ENCODE data around the gene KIRREL1. TPM values are rescaled to one million over a fixed set of nuclear protein-coding genes. Genes with fewer than 3 reads are reported as not detected.

Gene KIRREL1
- total RNA-seq, 1 experiment from 2014 or later, result 45.4 TPM

DNA sequence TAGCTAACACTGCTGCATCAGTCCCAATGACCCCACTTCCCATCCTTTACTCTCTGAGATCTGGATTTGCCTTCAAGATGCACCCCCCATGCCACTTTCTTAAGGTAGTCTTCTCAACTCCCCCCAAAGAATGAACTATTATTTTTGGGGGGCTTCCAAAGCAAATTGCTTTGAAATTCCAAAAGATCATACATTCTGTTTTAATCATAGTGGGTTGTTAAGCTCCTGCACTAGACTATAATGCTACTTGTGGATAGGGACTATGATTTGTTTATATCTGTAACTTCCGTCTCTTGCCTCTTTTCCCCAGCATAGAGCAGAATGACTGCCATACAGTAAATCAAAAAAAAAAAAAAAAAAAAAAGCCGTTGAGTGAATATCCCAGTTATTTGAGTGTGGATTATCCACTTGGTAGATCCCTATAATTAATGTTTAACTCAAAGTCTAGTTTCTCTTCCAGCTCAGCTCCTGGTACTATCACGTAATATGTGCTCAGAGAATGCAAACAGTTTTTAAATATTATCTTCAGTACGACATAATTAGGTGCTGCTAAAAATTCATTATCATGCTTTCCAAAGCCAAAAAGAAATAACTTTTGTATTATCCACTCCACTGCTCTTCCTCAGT lies 26.9 kb downstream of the KIRREL1 start:
- Histone ChIP-seq H3K4me1 (peaks cover 61% of the 10 kb centered on the region), H3K27me3 (replicated peaks; ENCODE audit: control insufficient read depth, insufficient read depth, low read length) (no peaks in the 10 kb centered on the region), H3K4me3 (ENCODE audit: low read depth, low read length) (no peak overlapping the region), H3K9me3 (no peaks in the 10 kb centered on the region), H3K36me3 (ENCODE audit: control insufficient read depth, insufficient read depth, low read length) (no peaks in the 10 kb centered on the region)
- TF ChIP-seq, protein P1, sequence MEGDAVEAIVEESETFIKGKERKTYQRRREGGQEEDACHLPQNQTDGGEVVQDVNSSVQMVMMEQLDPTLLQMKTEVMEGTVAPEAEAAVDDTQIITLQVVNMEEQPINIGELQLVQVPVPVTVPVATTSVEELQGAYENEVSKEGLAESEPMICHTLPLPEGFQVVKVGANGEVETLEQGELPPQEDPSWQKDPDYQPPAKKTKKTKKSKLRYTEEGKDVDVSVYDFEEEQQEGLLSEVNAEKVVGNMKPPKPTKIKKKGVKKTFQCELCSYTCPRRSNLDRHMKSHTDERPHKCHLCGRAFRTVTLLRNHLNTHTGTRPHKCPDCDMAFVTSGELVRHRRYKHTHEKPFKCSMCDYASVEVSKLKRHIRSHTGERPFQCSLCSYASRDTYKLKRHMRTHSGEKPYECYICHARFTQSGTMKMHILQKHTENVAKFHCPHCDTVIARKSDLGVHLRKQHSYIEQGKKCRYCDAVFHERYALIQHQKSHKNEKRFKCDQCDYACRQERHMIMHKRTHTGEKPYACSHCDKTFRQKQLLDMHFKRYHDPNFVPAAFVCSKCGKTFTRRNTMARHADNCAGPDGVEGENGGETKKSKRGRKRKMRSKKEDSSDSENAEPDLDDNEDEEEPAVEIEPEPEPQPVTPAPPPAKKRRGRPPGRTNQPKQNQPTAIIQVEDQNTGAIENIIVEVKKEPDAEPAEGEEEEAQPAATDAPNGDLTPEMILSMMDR (IDR thresholded peaks at IDR 0.05; ENCODE audit: insufficient read depth in 1 of 2, low read depth in 1 of 2, low read length in 1 of 2, severe bottlenecking in 1 of 2, unreplicated experiment in 1 of 2), result no peak
- Mint-ChIP-seq H3K4me1 (ENCODE audit: low read depth, unreplicated experiment) (peaks cover 52% of the 10 kb centered on the region), H3K36me3 (ENCODE audit: insufficient read depth, unreplicated experiment) (no peaks in the 10 kb centered on the region), H3K9me3 (ENCODE audit: unreplicated experiment) (no peaks in the 10 kb centered on the region), H3K4me3 (ENCODE audit: unreplicated experiment) (peak overlapping the region; percentile 21), H3K27ac (ENCODE audit: unreplicated experiment) (peak overlapping the region; percentile 79), H3K27me3 (ENCODE audit: insufficient read depth, unreplicated experiment) (no peaks in the 10 kb centered on the region)
- ChIA-PET CTCF (interaction anchor here (0.6 to 1.9 kb wide), 5 partner anchors 18 to 102 kb away, joined by 3 to 17 read pairs (median 3); partner anchors contain the start of gene KIRREL1), POLR2A (interaction anchor here (1.1 kb wide), 2 partner anchors 9 to 18 kb away, joined by 3 to 6 read pairs; no protein-coding TSS in a partner anchor)
- no TSS peak for BruUV-seq (replicated peaks)
- DNase-seq, result no peak
- intact Hi-C loops (cut with micrococcal nuclease; ENCODE audit: unreplicated experiment), result no loop called here

DNA sequence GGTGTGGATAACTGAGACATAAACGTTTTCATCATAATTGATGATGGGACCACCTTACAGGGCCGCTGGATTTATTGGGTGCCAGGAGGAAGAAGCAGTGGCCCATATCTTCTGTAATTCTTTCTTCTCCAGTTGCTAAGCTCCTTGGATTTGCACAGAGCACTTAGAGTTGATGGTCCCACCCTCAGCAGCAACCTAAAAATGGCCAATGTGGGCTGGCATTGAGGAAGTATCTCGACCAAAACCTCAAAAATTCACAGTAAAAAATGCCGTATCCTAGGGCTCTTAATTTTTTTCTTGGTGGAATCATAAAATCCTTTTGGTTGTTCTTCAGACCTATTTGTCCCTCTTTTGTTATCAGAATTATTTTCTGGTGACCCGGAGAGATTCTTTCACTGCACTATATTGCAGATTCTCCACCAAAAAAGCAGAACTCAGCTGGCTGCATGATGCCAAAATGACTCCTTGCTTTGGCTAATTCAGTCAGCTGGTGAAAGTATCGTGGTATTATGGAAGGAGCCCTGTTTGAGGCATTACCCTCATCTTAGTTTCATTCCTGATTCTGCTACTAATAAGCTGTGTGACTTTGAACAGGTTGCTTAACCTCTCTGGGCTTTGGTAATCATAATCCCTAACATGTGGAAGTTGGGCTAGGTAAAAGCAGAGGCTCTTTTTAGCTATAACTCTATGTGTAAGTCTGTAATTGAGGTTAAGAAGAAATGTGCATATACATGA lies 27.6 kb downstream of the KIRREL1 start:
- H3K9me3 Mint-ChIP-seq (ENCODE audit: unreplicated experiment), result no peaks in the 10 kb centered on the region
- H3K27me3 Mint-ChIP-seq (ENCODE audit: insufficient read depth, unreplicated experiment), result no peaks in the 10 kb centered on the region
- Histone ChIP-seq H3K36me3 (ENCODE audit: control insufficient read depth, insufficient read depth, low read length) (no peaks in the 10 kb centered on the region), H3K4me3 (ENCODE audit: low read depth, low read length) (no peak overlapping the region), H3K4me1 (peaks cover 54% of the 10 kb centered on the region), H3K27me3 (replicated peaks; ENCODE audit: control insufficient read depth, insufficient read depth, low read length) (no peaks in the 10 kb centered on the region), H3K9me3 (no peaks in the 10 kb centered on the region)
- BruUV-seq (replicated peaks), result no TSS peak
- POLR2A ChIA-PET, result no interaction called here
- peaks cover 50% of the 10 kb centered on the region for H3K4me1 Mint-ChIP-seq (ENCODE audit: low read depth, unreplicated experiment)
- CTCF ChIA-PET, result interaction anchor here (0.6 to 0.9 kb wide), 2 partner anchors 25 to 101 kb away, joined by 3 read pairs; no protein-coding TSS in a partner anchor
- TF ChIP-seq, protein P1 (IDR thresholded peaks at IDR 0.05; ENCODE audit: insufficient read depth in 1 of 2, low read depth in 1 of 2, low read length in 1 of 2, severe bottlenecking in 1 of 2, unreplicated experiment in 1 of 2), result no peak
- no peak overlapping the region for H3K4me3 Mint-ChIP-seq (ENCODE audit: unreplicated experiment)
- no peak for DNase-seq
- intact Hi-C loops (cut with micrococcal nuclease; ENCODE audit: unreplicated experiment), result no loop called here
- no peak overlapping the region for H3K27ac Mint-ChIP-seq (ENCODE audit: unreplicated experiment)
- no peaks in the 10 kb centered on the region for H3K36me3 Mint-ChIP-seq (ENCODE audit: insufficient read depth, unreplicated experiment)

DNA sequence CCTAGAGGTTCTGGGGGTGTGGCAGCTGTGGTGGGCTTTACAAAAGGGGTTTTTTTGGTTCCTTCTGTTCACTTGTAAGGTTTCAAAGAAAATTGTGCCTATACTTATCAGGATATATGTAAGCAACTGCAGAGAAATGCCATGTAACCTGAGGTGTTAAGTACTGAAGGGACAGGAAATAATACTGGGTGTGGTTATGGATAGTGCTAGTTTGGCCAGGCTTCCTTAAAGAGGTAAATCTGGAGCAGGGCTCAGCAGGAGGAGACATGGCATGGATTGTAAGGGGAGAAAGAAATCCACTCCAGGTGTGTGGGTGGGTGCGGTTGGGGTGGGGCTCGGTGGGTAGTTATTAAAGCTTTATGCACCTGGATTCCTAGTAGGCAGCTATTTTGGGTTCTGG lies 28.3 kb downstream of the KIRREL1 start:
- Mint-ChIP-seq H3K27me3 (ENCODE audit: insufficient read depth, unreplicated experiment) (no peaks in the 10 kb centered on the region), H3K36me3 (ENCODE audit: insufficient read depth, unreplicated experiment) (no peaks in the 10 kb centered on the region), H3K27ac (ENCODE audit: unreplicated experiment) (no peak overlapping the region), H3K9me3 (ENCODE audit: unreplicated experiment) (no peaks in the 10 kb centered on the region), H3K4me3 (ENCODE audit: unreplicated experiment) (no peak overlapping the region), H3K4me1 (ENCODE audit: low read depth, unreplicated experiment) (peaks cover 44% of the 10 kb centered on the region)
- H3K36me3 ChIP-seq (ENCODE audit: control insufficient read depth, insufficient read depth, low read length), result no peaks in the 10 kb centered on the region
- intact Hi-C loops (cut with micrococcal nuclease; ENCODE audit: unreplicated experiment), result no loop called here
- no peak for DNase-seq
- CTCF ChIA-PET, result no interaction called here
- TF ChIP-seq, protein P1 (IDR thresholded peaks at IDR 0.05; ENCODE audit: insufficient read depth in 1 of 2, low read depth in 1 of 2, low read length in 1 of 2, severe bottlenecking in 1 of 2, unreplicated experiment in 1 of 2), result no peak
- H3K4me1 ChIP-seq, result peaks cover 48% of the 10 kb centered on the region
- POLR2A ChIA-PET, result no interaction called here
- H3K4me3 ChIP-seq (ENCODE audit: low read depth, low read length), result no peak overlapping the region
- H3K9me3 ChIP-seq, result no peaks in the 10 kb centered on the region
- no peaks in the 10 kb centered on the region for H3K27me3 ChIP-seq (replicated peaks; ENCODE audit: control insufficient read depth, insufficient read depth, low read length)
- no TSS peak for BruUV-seq (replicated peaks)
